Astrocyte (in vitro differentiated cells and primary cell): ENCODE data around the gene DCLK1.

Source experiments
- CTCF ChIP-seq: IDR thresholded peaks from 2 replicates; pipeline ENCODE4 v1.5.1; 2011; ENCODE audit warnings: low read depth, mild to moderate bottlenecking, inconsistent platforms, low read length, moderate library complexity; ENCODE audit not compliant: insufficient read depth
- EZH2 ChIP-seq: IDR thresholded peaks from 2 replicates; pipeline ENCODE4 v1.6.1; 2012; ENCODE audit warnings: mild to moderate bottlenecking, low read length, inconsistent platforms; ENCODE audit not compliant: insufficient read depth

DNA sequence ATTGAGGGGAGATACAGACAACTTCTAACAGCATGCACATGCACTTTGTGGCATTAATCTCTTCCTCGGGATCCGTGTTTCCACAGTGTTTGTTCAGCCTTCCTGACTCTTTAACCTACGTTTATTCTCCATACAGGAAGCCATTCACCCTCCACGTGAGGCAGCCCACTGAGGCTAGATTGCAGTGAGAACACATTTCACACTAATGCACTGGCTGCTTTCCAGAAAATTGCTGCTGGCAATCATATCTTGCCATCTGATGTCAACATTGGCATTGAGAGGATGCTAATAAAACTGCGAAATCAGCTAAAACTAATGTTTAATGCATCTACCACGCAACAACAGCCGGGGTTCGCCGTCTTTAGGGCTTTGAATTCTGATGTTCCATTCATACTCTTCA lies 30.0 kb downstream of the DCLK1 start:
- no peak for TF ChIP-seq CTCF
- no peak for TF ChIP-seq EZH2
